Activated naive CD8-positive, alpha-beta T cell (primary cell): ENCODE data around the gene TOP2A.

Source experiments
- H3K27ac Mint-ChIP-seq: one replicate; pipeline ENCODE4 v1.8.0; 2021; ENCODE audit warnings: mixed read lengths
- H3K27me3 Mint-ChIP-seq: one replicate; pipeline ENCODE4 v1.8.0; 2021; ENCODE audit warnings: mixed read lengths
- H3K36me3 Mint-ChIP-seq: one replicate; pipeline ENCODE4 v1.8.0; 2021; ENCODE audit warnings: mixed read lengths
- H3K4me1 Mint-ChIP-seq: one replicate; pipeline ENCODE4 v1.8.0; 2021; ENCODE audit warnings: low read depth, mixed read lengths
- H3K4me3 Mint-ChIP-seq: one replicate; pipeline ENCODE4 v1.8.0; 2021; ENCODE audit warnings: mild to moderate bottlenecking, mixed read lengths
- H3K9me3 Mint-ChIP-seq: one replicate; pipeline ENCODE4 v1.8.0; 2021; ENCODE audit warnings: low read depth, mixed read lengths

TOP2A gene

DNA sequence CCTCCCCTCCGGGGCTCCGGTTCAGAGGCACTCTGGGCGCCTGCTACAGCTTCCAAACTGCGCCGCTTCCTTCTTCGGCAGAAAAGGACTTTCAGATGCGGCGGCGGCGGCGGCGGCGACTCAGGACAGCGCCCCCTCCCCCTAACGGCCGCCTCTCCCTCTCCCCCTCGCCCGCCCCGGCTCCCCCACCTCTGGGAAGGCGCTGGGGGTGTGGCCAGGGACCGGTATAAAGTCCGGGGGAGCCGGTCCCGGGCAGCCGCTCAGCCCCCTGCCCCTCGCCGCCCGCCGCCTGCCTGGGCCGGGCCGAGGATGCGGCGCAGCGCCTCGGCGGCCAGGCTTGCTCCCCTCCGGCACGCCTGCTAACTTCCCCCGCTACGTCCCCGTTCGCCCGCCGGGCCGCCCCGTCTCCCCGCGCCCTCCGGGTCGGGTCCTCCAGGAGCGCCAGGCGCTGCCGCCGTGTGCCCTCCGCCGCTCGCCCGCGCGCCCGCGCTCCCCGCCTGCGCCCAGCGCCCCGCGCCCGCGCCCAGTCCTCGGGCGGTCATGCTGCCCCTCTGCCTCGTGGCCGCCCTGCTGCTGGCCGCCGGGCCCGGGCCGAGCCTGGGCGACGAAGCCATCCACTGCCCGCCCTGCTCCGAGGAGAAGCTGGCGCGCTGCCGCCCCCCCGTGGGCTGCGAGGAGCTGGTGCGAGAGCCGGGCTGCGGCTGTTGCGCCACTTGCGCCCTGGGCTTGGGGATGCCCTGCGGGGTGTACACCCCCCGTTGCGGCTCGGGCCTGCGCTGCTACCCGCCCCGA, 25.7 kb upstream of the TOP2A start, which contains the start of gene IGFBP4:
TSS of gene IGFBP4 (plus strand) at position 255 of the 792 bp plus-strand sequence. CDS start at position 541, 286 bp downstream.
- Mint-ChIP-seq H3K4me3 (peak within 1 kb of the TSS; percentile 74), H3K9me3 (no peaks in the 10 kb centered on the region), H3K27ac (peak within 1 kb of the TSS; percentile 68), H3K4me1 (peaks cover 29% of the 10 kb centered on the region), H3K36me3 (no peaks in the 10 kb centered on the region), H3K27me3 (peaks cover 3% of the 10 kb centered on the region)

DNA sequence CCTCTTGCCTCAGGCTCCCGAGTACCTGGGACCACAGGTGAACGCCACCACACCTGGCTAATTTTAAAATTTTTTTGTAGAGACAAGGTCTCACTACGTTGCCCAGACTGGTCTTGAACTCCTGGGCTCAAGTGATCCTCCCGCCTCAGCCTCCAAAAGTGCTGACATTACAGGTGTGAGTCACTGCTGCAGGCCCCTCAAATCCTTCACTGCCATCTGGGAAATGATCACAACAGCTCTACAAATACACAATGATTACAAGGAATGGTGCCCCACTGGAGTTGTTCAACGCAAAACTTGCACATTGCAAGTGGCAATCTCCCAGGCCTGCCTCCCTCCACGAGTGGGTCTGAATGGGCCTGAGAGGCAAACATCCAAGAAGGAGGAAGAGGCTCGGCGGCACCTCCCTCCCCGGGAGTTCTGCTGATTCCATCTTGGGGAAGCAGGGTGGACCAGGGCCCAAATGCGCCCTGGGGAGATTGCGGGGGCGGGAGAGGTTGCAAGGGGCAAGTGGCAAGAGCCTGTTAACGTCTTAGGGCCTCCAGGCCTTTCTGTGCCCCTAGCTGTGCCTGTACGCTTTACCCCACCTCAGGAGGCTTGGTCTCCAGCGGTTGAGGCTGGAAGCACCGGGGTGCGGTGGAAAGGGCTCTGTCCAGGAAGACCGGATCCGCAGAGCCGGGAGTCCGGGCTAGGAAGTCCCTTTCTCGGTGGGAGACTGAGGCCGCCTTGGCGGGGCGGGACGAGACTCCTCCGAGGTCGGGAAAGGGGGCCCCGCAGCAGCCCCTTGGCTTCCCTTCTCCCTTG, 24.9 kb upstream of the TOP2A start:
- H3K4me3 Mint-ChIP-seq: peak overlapping the region; percentile 63
- H3K4me1 Mint-ChIP-seq: peaks cover 22% of the 10 kb centered on the region
- no peaks in the 10 kb centered on the region for H3K9me3 Mint-ChIP-seq
- no peaks in the 10 kb centered on the region for H3K36me3 Mint-ChIP-seq
- peak overlapping the region; percentile 46 for H3K27ac Mint-ChIP-seq
- H3K27me3 Mint-ChIP-seq: peaks cover under 1% of the 10 kb centered on the region

DNA sequence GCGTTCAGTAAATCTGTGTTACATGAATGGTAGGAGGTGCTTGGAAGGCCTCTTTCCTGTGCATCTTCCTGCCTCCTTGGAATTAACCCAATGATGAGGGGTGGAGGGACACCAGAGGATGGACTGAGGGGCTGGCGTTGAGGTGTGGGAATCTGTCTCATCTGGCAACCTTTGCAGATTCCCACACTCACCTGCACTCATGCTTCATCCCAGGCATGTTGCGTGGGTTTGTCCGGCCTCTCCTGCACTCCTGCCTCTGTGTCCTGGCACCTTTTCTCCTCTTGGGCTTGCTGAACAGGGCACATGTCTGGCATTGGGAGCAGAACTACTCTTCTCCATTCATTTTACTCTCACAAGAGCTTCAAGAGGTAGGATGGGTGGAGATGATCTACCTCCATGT, 22.5 kb upstream of the TOP2A start:
- Mint-ChIP-seq H3K4me3 (no peak overlapping the region), H3K36me3 (no peaks in the 10 kb centered on the region), H3K27me3 (no peaks in the 10 kb centered on the region), H3K4me1 (peaks cover 19% of the 10 kb centered on the region), H3K27ac (no peak overlapping the region), H3K9me3 (no peaks in the 10 kb centered on the region)

DNA sequence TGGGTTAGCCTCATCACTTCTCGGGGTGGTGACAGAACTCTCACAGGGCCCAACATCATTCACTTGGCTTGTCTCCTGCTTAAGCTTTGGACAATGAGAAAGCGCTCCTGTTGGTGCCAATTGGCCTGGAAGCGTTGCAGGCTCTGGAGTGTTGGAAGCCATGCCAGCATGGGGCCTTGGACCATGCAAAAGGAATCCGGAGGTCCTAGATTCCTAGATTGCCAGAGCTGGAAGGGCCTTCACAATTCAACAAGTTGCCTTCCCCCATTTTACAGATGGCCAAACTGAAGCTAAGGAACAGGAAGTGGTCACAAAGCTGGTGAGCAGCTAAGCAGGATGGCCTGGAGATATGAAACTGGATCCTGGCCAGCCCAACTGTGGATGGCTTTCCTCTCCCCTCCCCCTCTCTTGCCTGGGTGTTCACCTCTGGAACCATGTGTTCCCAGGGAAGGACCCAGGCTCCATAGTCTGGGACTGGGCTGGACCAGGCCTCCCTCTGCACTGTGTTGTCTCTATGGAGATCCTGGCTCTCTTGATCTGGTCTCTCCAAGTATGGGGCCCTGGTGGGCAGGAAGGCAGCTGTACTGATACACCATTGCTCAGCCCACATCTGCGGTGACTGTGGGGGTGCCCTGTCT, 19.5 kb upstream of the TOP2A start:
- H3K4me1 Mint-ChIP-seq: peaks cover 9% of the 10 kb centered on the region
- no peak overlapping the region for H3K27ac Mint-ChIP-seq
- no peaks in the 10 kb centered on the region for H3K9me3 Mint-ChIP-seq
- no peaks in the 10 kb centered on the region for H3K27me3 Mint-ChIP-seq
- no peaks in the 10 kb centered on the region for H3K36me3 Mint-ChIP-seq
- H3K4me3 Mint-ChIP-seq: no peak overlapping the region

DNA sequence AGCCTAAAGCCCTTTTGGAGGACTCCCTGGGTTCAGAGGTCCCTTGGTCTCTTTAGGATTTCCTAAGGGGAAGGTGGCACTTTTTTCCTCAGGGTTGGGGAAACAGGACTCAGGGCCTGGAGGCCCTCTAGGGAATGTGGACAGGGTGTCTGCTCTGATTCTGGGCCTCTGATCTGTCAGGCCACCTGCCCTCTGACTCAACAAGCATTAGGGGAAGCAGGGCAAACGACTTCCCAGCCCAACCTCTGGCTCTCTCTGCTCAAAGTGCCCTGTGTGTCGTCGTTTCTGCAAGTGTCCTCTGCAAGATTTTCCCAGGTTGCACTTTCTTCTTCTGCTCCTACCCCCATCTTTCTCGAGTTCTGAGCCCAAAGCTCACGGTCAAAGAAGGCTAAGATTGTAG, 18.9 kb upstream of the TOP2A start:
- Mint-ChIP-seq H3K27me3 (no peaks in the 10 kb centered on the region), H3K9me3 (no peaks in the 10 kb centered on the region), H3K36me3 (no peaks in the 10 kb centered on the region), H3K27ac (no peak overlapping the region), H3K4me3 (no peak overlapping the region), H3K4me1 (peaks cover 9% of the 10 kb centered on the region)

DNA sequence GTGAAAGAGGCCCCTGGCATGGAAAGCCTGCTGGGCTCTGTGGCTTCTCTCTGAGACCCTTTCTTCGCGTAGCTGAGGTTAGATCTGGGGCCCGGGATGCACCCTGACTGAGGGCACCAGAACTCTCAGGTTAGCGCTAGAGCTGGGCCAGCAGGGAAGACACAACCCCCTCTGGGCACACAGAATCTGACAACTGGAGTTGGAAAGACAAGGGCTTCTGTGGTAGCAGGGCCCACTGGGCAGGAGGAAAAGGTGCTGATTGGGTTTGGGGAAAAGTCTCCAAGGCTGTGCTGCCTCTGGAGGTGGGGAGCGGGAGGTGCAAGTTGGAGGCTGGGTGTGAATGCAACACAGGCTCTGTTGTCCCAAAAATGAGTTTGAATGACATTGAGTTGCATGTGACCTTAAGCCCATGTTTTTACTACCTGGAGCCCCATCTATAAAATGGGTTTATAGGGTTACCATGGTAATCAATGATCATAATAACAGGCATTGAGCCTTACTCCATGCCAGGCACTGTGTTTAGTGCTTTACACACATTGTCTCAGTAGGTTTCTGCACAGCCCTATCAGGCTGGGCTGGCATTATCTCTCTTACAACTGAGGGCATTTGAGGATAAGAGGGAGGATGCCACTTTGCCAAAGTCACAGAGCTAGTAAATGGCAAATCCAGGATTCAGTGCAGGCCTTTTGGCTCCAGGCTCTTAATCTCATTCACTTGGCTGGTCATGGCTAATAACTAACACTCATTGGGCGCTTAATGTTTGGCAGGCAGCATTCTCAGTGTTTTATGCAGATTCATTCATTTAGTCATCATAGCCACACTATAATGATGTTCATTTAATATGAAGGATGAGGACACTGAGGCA, 16.1 kb upstream of the TOP2A start:
- peaks cover 9% of the 10 kb centered on the region for H3K4me1 Mint-ChIP-seq
- H3K9me3 Mint-ChIP-seq: no peaks in the 10 kb centered on the region
- H3K27ac Mint-ChIP-seq: no peak overlapping the region
- H3K36me3 Mint-ChIP-seq: no peaks in the 10 kb centered on the region
- H3K27me3 Mint-ChIP-seq: no peaks in the 10 kb centered on the region
- H3K4me3 Mint-ChIP-seq: no peak overlapping the region

DNA sequence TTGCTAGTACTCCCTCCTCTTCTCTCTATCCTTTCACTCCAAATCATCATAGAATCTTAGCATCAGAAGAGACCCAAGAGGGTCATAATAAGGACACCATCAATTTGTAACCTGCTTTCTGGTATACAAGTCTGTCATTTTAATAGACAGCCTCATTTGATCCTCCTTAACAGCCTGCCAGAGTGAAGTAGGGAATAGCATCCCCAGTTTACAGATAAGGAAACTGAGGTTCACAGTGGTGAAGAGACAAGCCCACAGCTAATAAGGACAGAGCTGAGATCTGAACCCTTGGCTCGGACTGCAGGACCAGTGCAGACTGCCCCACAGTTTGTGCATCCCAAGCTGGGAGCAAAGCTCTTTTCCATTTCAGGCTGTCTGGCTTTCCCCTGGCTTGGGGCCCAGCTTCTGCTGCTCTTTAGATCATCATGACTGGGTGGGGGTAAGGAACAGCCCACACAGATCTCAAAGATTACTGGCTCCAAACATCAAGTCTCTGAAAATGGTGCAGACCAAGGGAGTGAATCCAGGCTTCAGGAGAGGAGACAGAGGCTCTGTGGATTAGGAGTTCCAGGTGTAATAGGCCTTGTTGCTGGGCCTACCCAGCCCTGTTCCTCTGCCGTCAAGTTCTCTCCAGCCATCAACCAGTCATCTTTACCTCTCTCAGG, 15.3 kb upstream of the TOP2A start:
- Mint-ChIP-seq H3K27me3 (no peaks in the 10 kb centered on the region), H3K9me3 (no peaks in the 10 kb centered on the region), H3K27ac (no peak overlapping the region), H3K4me3 (no peak overlapping the region), H3K4me1 (peaks cover 11% of the 10 kb centered on the region), H3K36me3 (no peaks in the 10 kb centered on the region)

DNA sequence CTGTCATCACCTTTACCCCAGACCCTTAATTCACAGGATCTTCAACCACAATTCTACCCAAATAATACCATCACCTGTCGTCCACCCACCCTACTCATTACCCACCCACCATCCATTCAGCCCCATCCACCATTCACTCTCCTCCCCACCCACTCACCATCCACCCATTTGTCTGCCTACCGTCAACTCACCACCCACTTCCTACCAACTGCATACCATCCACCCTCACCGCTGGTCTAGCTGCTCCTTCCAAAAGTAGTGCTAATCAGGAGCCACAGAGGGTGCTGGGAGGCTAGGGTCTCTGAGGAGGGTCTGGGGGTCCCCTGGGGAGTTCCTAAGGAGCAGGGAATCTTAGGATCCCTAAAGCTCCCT, 13.5 kb upstream of the TOP2A start:
- Mint-ChIP-seq H3K4me3 (no peak overlapping the region), H3K9me3 (no peaks in the 10 kb centered on the region), H3K36me3 (no peaks in the 10 kb centered on the region), H3K27me3 (no peaks in the 10 kb centered on the region), H3K27ac (no peak overlapping the region), H3K4me1 (peaks cover 25% of the 10 kb centered on the region)

DNA sequence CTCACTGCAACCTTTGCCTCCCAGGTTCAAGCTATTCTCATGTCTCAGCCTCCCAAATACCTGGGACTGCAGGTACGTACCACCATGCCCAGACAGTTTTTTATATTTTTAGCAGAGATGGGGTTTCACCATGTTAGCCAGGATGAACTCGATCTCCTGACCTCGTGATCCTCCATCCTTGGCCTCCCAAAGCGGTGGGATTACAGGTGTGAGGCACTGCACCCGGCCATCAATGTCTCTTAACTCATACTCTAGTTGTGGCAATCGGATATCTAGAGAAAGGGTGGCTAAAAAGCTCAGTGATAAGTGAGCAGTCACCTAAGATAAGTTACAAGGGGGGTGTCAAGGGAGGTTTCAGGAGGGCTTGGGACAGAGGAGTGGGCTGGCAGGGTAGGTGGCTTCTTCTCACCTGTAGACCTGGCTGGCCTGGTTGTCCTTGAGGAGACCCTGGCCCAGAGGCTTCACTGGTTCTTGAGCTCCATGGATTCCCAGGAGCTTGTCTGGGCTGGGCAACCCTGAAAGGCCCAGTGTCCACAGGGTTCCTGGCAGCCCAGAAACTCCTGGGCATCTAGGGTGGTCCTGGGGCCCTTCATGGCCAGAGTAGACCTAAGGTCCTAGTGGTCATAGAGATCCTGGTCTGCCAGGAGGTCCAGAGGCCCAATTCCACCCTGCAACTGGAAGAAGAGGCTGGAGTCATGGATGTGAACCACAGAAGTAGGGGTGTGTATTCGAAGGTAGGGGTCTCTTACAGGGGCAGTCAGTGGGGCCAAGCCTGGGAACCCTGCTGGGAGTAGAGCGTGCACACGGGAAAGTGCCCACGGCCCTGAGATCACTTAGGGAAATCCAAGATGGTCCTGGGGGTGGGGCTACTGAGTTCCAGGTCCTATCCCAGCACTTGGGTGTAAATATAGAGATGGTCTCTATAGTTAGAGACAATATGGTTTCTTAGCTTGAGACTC, 12.9 kb upstream of the TOP2A start:
- H3K4me3 Mint-ChIP-seq: no peak overlapping the region
- no peaks in the 10 kb centered on the region for H3K36me3 Mint-ChIP-seq
- peak overlapping the region; percentile 22 for H3K27ac Mint-ChIP-seq
- H3K27me3 Mint-ChIP-seq: no peaks in the 10 kb centered on the region
- peaks cover 32% of the 10 kb centered on the region for H3K4me1 Mint-ChIP-seq
- H3K9me3 Mint-ChIP-seq: no peaks in the 10 kb centered on the region

DNA sequence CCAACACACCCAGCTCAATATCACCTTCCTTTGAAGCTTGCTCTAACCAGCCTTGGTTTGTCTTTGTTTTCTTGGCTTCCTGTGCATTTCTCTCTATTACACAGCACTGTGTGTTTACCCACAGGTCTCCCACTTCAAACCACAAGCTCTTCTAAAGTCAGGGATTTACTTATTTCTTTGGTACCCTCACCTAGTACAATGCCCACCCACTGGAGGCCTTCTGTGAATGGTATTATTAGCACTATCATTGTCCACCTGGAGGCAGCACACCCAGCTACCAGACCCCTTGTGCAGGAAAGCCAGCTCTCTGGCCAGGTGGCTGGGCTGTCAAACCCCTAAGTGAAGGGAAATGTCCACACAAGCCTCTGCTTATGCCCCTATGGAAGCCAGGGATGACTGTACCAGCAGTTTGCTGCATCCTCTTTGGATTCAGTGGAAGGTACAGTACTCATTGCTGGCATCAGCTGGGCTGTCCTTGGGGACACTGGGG, 9.4 kb upstream of the TOP2A start:
- no peak overlapping the region for H3K27ac Mint-ChIP-seq
- no peaks in the 10 kb centered on the region for H3K27me3 Mint-ChIP-seq
- peak overlapping the region; percentile 31 for H3K4me3 Mint-ChIP-seq
- H3K36me3 Mint-ChIP-seq: no peaks in the 10 kb centered on the region
- peaks cover 28% of the 10 kb centered on the region for H3K4me1 Mint-ChIP-seq
- H3K9me3 Mint-ChIP-seq: no peaks in the 10 kb centered on the region

DNA sequence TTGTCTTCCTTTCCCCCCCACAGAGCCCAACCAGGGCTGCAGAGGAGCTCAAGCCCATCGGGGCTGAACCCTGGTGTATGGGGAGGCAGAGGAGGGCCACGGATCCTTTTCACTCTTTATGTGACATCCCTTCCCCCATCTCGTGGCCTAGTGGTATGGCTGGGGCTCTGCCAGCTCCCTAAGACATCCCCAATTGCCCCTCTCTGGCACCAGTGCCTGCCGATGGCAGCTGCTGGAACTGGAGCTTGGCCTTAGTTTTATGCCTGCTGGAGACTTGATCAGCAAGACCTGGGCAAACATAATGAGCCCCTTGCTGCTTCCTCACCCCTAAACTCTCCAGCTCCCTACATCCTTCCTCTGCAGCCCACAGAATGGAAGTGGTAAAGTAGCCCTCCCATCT, 8.0 kb upstream of the TOP2A start:
- no peaks in the 10 kb centered on the region for H3K27me3 Mint-ChIP-seq
- H3K4me1 Mint-ChIP-seq: peaks cover 28% of the 10 kb centered on the region
- no peaks in the 10 kb centered on the region for H3K36me3 Mint-ChIP-seq
- no peak overlapping the region for H3K27ac Mint-ChIP-seq
- no peak overlapping the region for H3K4me3 Mint-ChIP-seq
- H3K9me3 Mint-ChIP-seq: no peaks in the 10 kb centered on the region

DNA sequence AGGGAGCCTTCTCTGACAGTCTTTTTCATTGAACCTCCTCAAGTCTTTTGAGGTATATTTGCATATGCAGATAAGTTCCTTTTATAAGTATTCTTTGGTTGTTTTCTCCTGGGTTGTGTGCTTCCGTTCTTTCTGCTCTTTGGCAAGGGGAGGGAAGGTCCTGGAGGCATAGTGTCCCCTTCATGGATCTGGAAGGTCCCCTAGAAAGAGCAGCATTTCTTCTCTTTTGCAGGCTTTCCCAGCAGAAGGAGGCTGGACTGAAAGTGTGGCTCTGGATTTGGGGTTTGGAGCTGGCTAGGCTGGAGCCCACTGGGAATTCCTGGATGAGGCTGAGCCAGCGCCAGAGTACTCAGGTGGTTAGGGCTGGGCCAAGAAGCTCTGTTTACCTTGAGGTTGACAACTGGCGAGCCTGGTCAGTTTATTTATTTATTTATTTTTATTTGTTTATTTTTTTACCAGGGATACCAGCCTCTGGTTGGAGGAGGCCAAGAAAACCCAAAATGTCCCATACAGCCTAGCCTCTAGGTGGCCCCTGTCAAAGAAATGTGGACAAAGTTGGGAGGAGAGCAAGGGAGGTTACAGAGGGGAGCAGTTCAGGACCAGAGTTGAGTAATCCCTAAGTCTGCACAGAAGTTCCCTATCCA, 5.4 kb upstream of the TOP2A start:
- no peaks in the 10 kb centered on the region for H3K36me3 Mint-ChIP-seq
- H3K27me3 Mint-ChIP-seq: no peaks in the 10 kb centered on the region
- peaks cover 36% of the 10 kb centered on the region for H3K4me1 Mint-ChIP-seq
- no peaks in the 10 kb centered on the region for H3K9me3 Mint-ChIP-seq
- no peak overlapping the region for H3K4me3 Mint-ChIP-seq
- H3K27ac Mint-ChIP-seq: no peak overlapping the region
